ENCODE data around the gene CFAP99. TPM values are rescaled to one million over a fixed set of nuclear protein-coding genes. Genes with fewer than 3 reads are reported as not detected.
"Not testable (repeated sequence)": the region's sequence is repeated elsewhere in the genome, so short reads cannot be mapped to it uniquely, and the experiment has no call there.

Gene CFAP99
- total and polyA plus RNA-seq, 2 of the 4 experiments (the other 2 are of a cell fraction), result not detected

GRCh38 chr4:2382769-2383202 is 36.0 kb upstream of the CFAP99 start:
- H2AK9ac ChIP-seq (replicated peaks; ENCODE audit: low read depth, low read length, poor library complexity); H3K9ac ChIP-seq (ENCODE audit: low read depth, low read length); intact Hi-C loops (cut with micrococcal nuclease); H3K4me3 ChIP-seq (ENCODE audit: insufficient read depth, low read depth, low read length); ATAC-seq (ENCODE audit: low read depth); H3K9me1 ChIP-seq (ENCODE audit: insufficient read depth, low read length); H4K8ac ChIP-seq (ENCODE audit: low read depth in 2 of 2, low read length in 2 of 2); BruUV-seq (replicated peaks); DNase-seq; H3K4ac ChIP-seq (ENCODE audit: low read depth, low read length); H3K4me2 ChIP-seq (ENCODE audit: low read depth, low read length); H4K20me1 ChIP-seq (ENCODE audit: insufficient read depth, low read length); H3K56ac ChIP-seq (ENCODE audit: extremely low read depth, insufficient read depth, low read length); dilution Hi-C loops (cut with HindIII; ENCODE audit: low sequenced_read_pairs, unreplicated experiment); in situ Hi-C loops (cut with MboI; ENCODE audit: low sequenced_read_pairs); H3K9me3 ChIP-seq (ENCODE audit: control insufficient read depth, insufficient read depth, low read length); H3K36me3 ChIP-seq (ENCODE audit: control insufficient read depth, insufficient read depth, low read length); H2AFZ ChIP-seq (replicated peaks; ENCODE audit: low read length, poor library complexity); CTCF ChIA-PET; H3K23ac ChIP-seq (ENCODE audit: low read depth, low read length); H2BK120ac ChIP-seq (ENCODE audit: low read depth, low read length); H2BK15ac ChIP-seq (ENCODE audit: low read depth, low read length); H2BK20ac ChIP-seq (ENCODE audit: low read depth, low read length); H2BK5ac ChIP-seq (ENCODE audit: low read depth, low read length, poor library complexity, severe bottlenecking); H4K5ac ChIP-seq (ENCODE audit: low read depth, low read length); H3K27ac ChIP-seq (ENCODE audit: insufficient read depth, low read length); H3K79me1 ChIP-seq (ENCODE audit: low read depth in 1 of 2, low read length in 2 of 2); H3K4me1 ChIP-seq (ENCODE audit: control insufficient read depth, insufficient read depth, low read length); H4K91ac ChIP-seq (ENCODE audit: insufficient read depth, low read depth, low read length); H3K14ac ChIP-seq (replicated peaks; ENCODE audit: low read depth, low read length); H2AK5ac ChIP-seq (ENCODE audit: low read depth, low read length); H3K18ac ChIP-seq (ENCODE audit: low read depth, low read length): not testable (repeated sequence)
- no CpG with 5 or more reads among the region's 7 CpGs for WGBS, 2 experiments (ENCODE audit: extremely low coverage in 2 of 2, insufficient read length in 1 of 2)
- POLR2A ChIA-PET (ENCODE audit: unreplicated experiment), result interaction anchor here (0.6 kb wide), 1 partner anchor 80 kb away, joined by 4 read pairs; no protein-coding TSS in a partner anchor
- peaks cover 47% of the 10 kb centered on the region for H3K27me3 ChIP-seq (ENCODE audit: control insufficient read depth, insufficient read depth, low read length)

- peaks cover 48% of the 10 kb centered on the region for H3K27me3 ChIP-seq (ENCODE audit: control insufficient read depth, insufficient read depth, low read length)
- BruUV-seq (replicated peaks); H4K5ac ChIP-seq (ENCODE audit: low read depth, low read length); H3K18ac ChIP-seq (ENCODE audit: low read depth, low read length); H2BK5ac ChIP-seq (ENCODE audit: low read depth, low read length, poor library complexity, severe bottlenecking); H2AK9ac ChIP-seq (replicated peaks; ENCODE audit: low read depth, low read length, poor library complexity); H2AFZ ChIP-seq (replicated peaks; ENCODE audit: low read length, poor library complexity); H3K9ac ChIP-seq (ENCODE audit: low read depth, low read length); DNase-seq; POLR2A ChIA-PET (ENCODE audit: unreplicated experiment); intact Hi-C loops (cut with micrococcal nuclease); H3K4ac ChIP-seq (ENCODE audit: low read depth, low read length); H3K14ac ChIP-seq (replicated peaks; ENCODE audit: low read depth, low read length); H2BK120ac ChIP-seq (ENCODE audit: low read depth, low read length); H3K23ac ChIP-seq (ENCODE audit: low read depth, low read length); H3K56ac ChIP-seq (ENCODE audit: extremely low read depth, insufficient read depth, low read length); H3K9me1 ChIP-seq (ENCODE audit: insufficient read depth, low read length); H3K9me3 ChIP-seq (ENCODE audit: control insufficient read depth, insufficient read depth, low read length); H3K4me1 ChIP-seq (ENCODE audit: control insufficient read depth, insufficient read depth, low read length); H2AK5ac ChIP-seq (ENCODE audit: low read depth, low read length); H2BK20ac ChIP-seq (ENCODE audit: low read depth, low read length); H3K36me3 ChIP-seq (ENCODE audit: control insufficient read depth, insufficient read depth, low read length); CTCF ChIA-PET; H2BK15ac ChIP-seq (ENCODE audit: low read depth, low read length); ATAC-seq (ENCODE audit: low read depth); H3K4me2 ChIP-seq (ENCODE audit: low read depth, low read length); dilution Hi-C loops (cut with HindIII; ENCODE audit: low sequenced_read_pairs, unreplicated experiment); H3K79me1 ChIP-seq (ENCODE audit: low read depth in 1 of 2, low read length in 2 of 2); H4K8ac ChIP-seq (ENCODE audit: low read depth in 2 of 2, low read length in 2 of 2); in situ Hi-C loops (cut with MboI; ENCODE audit: low sequenced_read_pairs); H3K27ac ChIP-seq (ENCODE audit: insufficient read depth, low read length); H3K4me3 ChIP-seq (ENCODE audit: insufficient read depth, low read depth, low read length); H4K20me1 ChIP-seq (ENCODE audit: insufficient read depth, low read length); H4K91ac ChIP-seq (ENCODE audit: insufficient read depth, low read depth, low read length): not testable (repeated sequence)
- no CpG with 5 or more reads among the region's 8 CpGs for WGBS, 2 experiments (ENCODE audit: extremely low coverage in 2 of 2, insufficient read length in 1 of 2)
Measured at GRCh38 chr4:2383220-2383631, 35.5 kb upstream of the CFAP99 start.

All from IMR-90 (cell line).